HAP-1 (cell line): ENCODE results near the gene ARG2.

ENCODE experiments used
- DNase-seq, 2 experiments: peaks; one replicate each; pipeline ENCODE4 v3.0.0-alpha.2; 2016 to 2020; ENCODE audit warnings: low spot score in 2 of 2
- H3K27me3 ChIP-seq: fragments of 250-450 bp; sonication (Bioruptor Pico); 2 replicates; pipeline ENCODE4 v1.5.1; 2020; ENCODE audit warnings: low read depth, mild to moderate bottlenecking, moderate library complexity
- H3K36me3 ChIP-seq: fragments of 250-450 bp; sonication (Bioruptor Pico); replicated peaks from 2 replicates; pipeline ENCODE4 v1.5.1; 2020; ENCODE audit warnings: mild to moderate bottlenecking
- H3K4me1 ChIP-seq: fragments of 250-450 bp; sonication (Bioruptor Pico); 2 replicates; pipeline ENCODE4 v1.5.1; 2020; ENCODE audit warnings: mild to moderate bottlenecking
- H3K4me3 ChIP-seq: fragments of 250-450 bp; sonication (Bioruptor Pico); 2 replicates; pipeline ENCODE4 v1.5.1; 2020; ENCODE audit warnings: mild to moderate bottlenecking, moderate library complexity
- H3K9me3 ChIP-seq: fragments of 250-450 bp; sonication (Bioruptor Pico); 2 replicates; pipeline ENCODE4 v1.5.1; 2020; ENCODE audit warnings: mild to moderate bottlenecking, moderate library complexity
- in situ Hi-C: fragments of 300-500 bp; cut with MboI; formaldehyde crosslinking; loops from 3 replicates; pipeline ENCODE4 v1.14.3; 2020; ENCODE audit warnings: low sequenced_read_pairs, inconsistent platforms, mixed read lengths

ARG2 gene

GRCh38 chr14:67619446-67620216 lies at the start of gene ARG2:
TSS of gene ARG2 (plus strand) at chr14:67619920. CDS start at chr14:67619978, 58 bp downstream.
- Histone ChIP-seq H3K4me3 (peak within 1 kb of the TSS; percentile 74), H3K9me3 (no peaks in the 10 kb centered on the region), H3K4me1 (peaks cover 9% of the 10 kb centered on the region), H3K27me3 (no peaks in the 10 kb centered on the region), H3K36me3 (peaks cover 12% of the 10 kb centered on the region; the same call in 1 of the 2 replicates)
- in situ Hi-C loops, result no loop called here
- peak; percentile 96 to 99 for DNase-seq

- no peaks in the 10 kb centered on the region for H3K9me3 ChIP-seq
- peaks cover 13% of the 10 kb centered on the region for H3K4me1 ChIP-seq
- H3K36me3 ChIP-seq, result no peaks in the 10 kb centered on the region
- no peak for DNase-seq
- no peaks in the 10 kb centered on the region for H3K27me3 ChIP-seq
- H3K4me3 ChIP-seq, result no peak overlapping the region
- in situ Hi-C loops, result loop anchor here (10.0 kb wide), 1 partner anchor 146 kb away; no protein-coding TSS in a partner anchor
Measured at GRCh38 chr14:67570453-67570852, 49.3 kb upstream of the ARG2 start.

- DNase-seq, result peak; percentile 44 to 79
- Histone ChIP-seq H3K4me1 (peaks cover 9% of the 10 kb centered on the region), H3K36me3 (no peaks in the 10 kb centered on the region), H3K27me3 (no peaks in the 10 kb centered on the region), H3K9me3 (no peaks in the 10 kb centered on the region), H3K4me3 (no peak overlapping the region)
- in situ Hi-C loops, result loop anchor here (10.0 kb wide), 1 partner anchor 147 kb away; no protein-coding TSS in a partner anchor
Measured at GRCh38 chr14:67571275-67571990, 48.3 kb upstream of the ARG2 start.

- no peak for DNase-seq
- H3K4me1 ChIP-seq, result peaks cover 4% of the 10 kb centered on the region
- no peaks in the 10 kb centered on the region for H3K27me3 ChIP-seq
- H3K36me3 ChIP-seq, result no peaks in the 10 kb centered on the region
- no peak overlapping the region for H3K4me3 ChIP-seq
- in situ Hi-C loops, result loop anchor here (10.0 kb wide), 1 partner anchor 147 kb away; no protein-coding TSS in a partner anchor
- no peaks in the 10 kb centered on the region for H3K9me3 ChIP-seq
Measured at GRCh38 chr14:67571991-67572323, 47.8 kb upstream of the ARG2 start.

GRCh38 chr14:67572608-67573007 lies 47.1 kb upstream of the ARG2 start:
- H3K4me3 ChIP-seq, result no peak overlapping the region
- H3K27me3 ChIP-seq, result no peaks in the 10 kb centered on the region
- H3K36me3 ChIP-seq, result no peaks in the 10 kb centered on the region
- in situ Hi-C loops, result loop anchor here (10.0 kb wide), 1 partner anchor 148 kb away; no protein-coding TSS in a partner anchor
- H3K4me1 ChIP-seq, result no peaks in the 10 kb centered on the region
- no peak for DNase-seq
- no peaks in the 10 kb centered on the region for H3K9me3 ChIP-seq

- no peaks in the 10 kb centered on the region for H3K9me3 ChIP-seq
- H3K36me3 ChIP-seq, result no peaks in the 10 kb centered on the region; the same call in 1 of the 2 replicates
- no peak for DNase-seq
- no peaks in the 10 kb centered on the region for H3K4me1 ChIP-seq
- H3K27me3 ChIP-seq, result no peaks in the 10 kb centered on the region
- H3K4me3 ChIP-seq, result no peak overlapping the region
- in situ Hi-C loops, result loop anchor here (10.0 kb wide), 1 partner anchor 149 kb away; no protein-coding TSS in a partner anchor
Measured at GRCh38 chr14:67573228-67574010, 46.3 kb upstream of the ARG2 start.

- no peaks in the 10 kb centered on the region for H3K4me1 ChIP-seq
- no peaks in the 10 kb centered on the region for H3K9me3 ChIP-seq
- in situ Hi-C loops, result loop anchor here (10.0 kb wide), 1 partner anchor 149 kb away; no protein-coding TSS in a partner anchor
- DNase-seq, result no peak
- no peaks in the 10 kb centered on the region; the same call in 1 of the 2 replicates for H3K36me3 ChIP-seq
- H3K4me3 ChIP-seq, result no peak overlapping the region
- no peaks in the 10 kb centered on the region for H3K27me3 ChIP-seq
Measured at GRCh38 chr14:67574156-67574555, 45.6 kb upstream of the ARG2 start.

GRCh38 chr14:67574806-67575205 lies 44.9 kb upstream of the ARG2 start:
- H3K27me3 ChIP-seq, result no peaks in the 10 kb centered on the region
- H3K9me3 ChIP-seq, result no peaks in the 10 kb centered on the region
- H3K4me1 ChIP-seq, result no peaks in the 10 kb centered on the region
- no peak overlapping the region for H3K4me3 ChIP-seq
- no peaks in the 10 kb centered on the region; the same call in 1 of the 2 replicates for H3K36me3 ChIP-seq
- no peak for DNase-seq
- in situ Hi-C loops, result loop anchor here (10.0 kb wide), 1 partner anchor 150 kb away; no protein-coding TSS in a partner anchor

GRCh38 chr14:67575684-67576083 lies 44.0 kb upstream of the ARG2 start:
- in situ Hi-C loops, result loop anchor here (10.0 kb wide), 1 partner anchor 151 kb away; no protein-coding TSS in a partner anchor
- DNase-seq, result no peak
- Histone ChIP-seq H3K9me3 (no peaks in the 10 kb centered on the region), H3K36me3 (no peaks in the 10 kb centered on the region; the same call in 1 of the 2 replicates), H3K4me3 (no peak overlapping the region), H3K27me3 (no peaks in the 10 kb centered on the region), H3K4me1 (no peaks in the 10 kb centered on the region)

- no peaks in the 10 kb centered on the region; the same call in 1 of the 2 replicates for H3K36me3 ChIP-seq
Measured at GRCh38 chr14:67576216-67576955, 43.3 kb upstream of the ARG2 start.

GRCh38 chr14:67577181-67577808 lies 42.4 kb upstream of the ARG2 start:
- no peaks in the 10 kb centered on the region for H3K4me1 ChIP-seq
- no peaks in the 10 kb centered on the region for H3K9me3 ChIP-seq
- DNase-seq, result no peak
- in situ Hi-C loops, result loop anchor here (10.0 kb wide), 1 partner anchor 152 kb away; no protein-coding TSS in a partner anchor
- H3K36me3 ChIP-seq, result no peaks in the 10 kb centered on the region; the same call in 1 of the 2 replicates
- no peak overlapping the region for H3K4me3 ChIP-seq
- H3K27me3 ChIP-seq, result no peaks in the 10 kb centered on the region

More at GRCh38 chr14:67576216-67576955, 43.3 kb upstream of the ARG2 start:
- in situ Hi-C loops, result loop anchor here (10.0 kb wide), 1 partner anchor 152 kb away; no protein-coding TSS in a partner anchor
- Histone ChIP-seq H3K4me3 (no peak overlapping the region), H3K4me1 (no peaks in the 10 kb centered on the region), H3K27me3 (no peaks in the 10 kb centered on the region), H3K9me3 (no peaks in the 10 kb centered on the region)
- no peak for DNase-seq
